H9 (cell line): ENCODE data around the gene NRP1. TPM values are rescaled to one million over a fixed set of nuclear protein-coding genes. Genes with fewer than 3 reads are reported as not detected.

Source experiments
- DNase-seq: peaks from one replicate; pipeline ENCODE4 v3.0.0-alpha.2; 2017
- H2AFZ ChIP-seq: one replicate; pipeline ENCODE4 v1.6.1; 2013; ENCODE audit warnings: mild to moderate bottlenecking, low read length, control low read depth, moderate library complexity
- H2AK5ac ChIP-seq: 2 replicates; pipeline ENCODE4 v1.6.1; 2013; ENCODE audit warnings: low read length, control low read depth, mixed read lengths; ENCODE audit not compliant: insufficient read length
- H2BK120ac ChIP-seq: one replicate; pipeline ENCODE4 v1.6.1; 2013; ENCODE audit warnings: low read depth, mild to moderate bottlenecking, low read length, control low read depth, inconsistent platforms; ENCODE audit not compliant: poor library complexity, severe bottlenecking
- H2BK12ac ChIP-seq: 2 replicates; pipeline ENCODE4 v1.6.1; 2013; ENCODE audit warnings: low read length, control low read depth, mixed read lengths, low read depth; ENCODE audit not compliant: insufficient read length
- H2BK15ac ChIP-seq: 2 replicates; pipeline ENCODE4 v1.6.1; 2013; ENCODE audit warnings: low read depth, low read length, control low read depth
- H2BK20ac ChIP-seq: one replicate; pipeline ENCODE4 v1.6.1; 2013; ENCODE audit warnings: low read depth, mild to moderate bottlenecking, low read length, control low read depth, inconsistent platforms; ENCODE audit not compliant: poor library complexity, severe bottlenecking
- H2BK5ac ChIP-seq: 2 replicates; pipeline ENCODE4 v1.6.1; 2013; ENCODE audit warnings: low read length, control low read depth, mixed read lengths; ENCODE audit not compliant: insufficient read length
- H3K14ac ChIP-seq: 2 replicates; pipeline ENCODE4 v1.6.1; 2013; ENCODE audit warnings: low read length, control low read depth; ENCODE audit not compliant: insufficient read depth
- H3K18ac ChIP-seq: 2 replicates; pipeline ENCODE4 v1.6.1; 2013; ENCODE audit warnings: low read depth, mild to moderate bottlenecking, mixed read lengths, low read length, control low read depth; ENCODE audit not compliant: insufficient read length
- H3K23ac ChIP-seq: 2 replicates; pipeline ENCODE4 v1.6.1; 2013; ENCODE audit warnings: low read length, control low read depth, mixed read lengths, low read depth; ENCODE audit not compliant: insufficient read length
- H3K23me2 ChIP-seq: 2 replicates; pipeline ENCODE4 v1.6.1; 2013; ENCODE audit warnings: low read depth, mild to moderate bottlenecking, mixed read lengths, low read length, control low read depth; ENCODE audit not compliant: insufficient read length, poor library complexity, severe bottlenecking
- H3K27ac ChIP-seq: 2 replicates; pipeline ENCODE4 v1.5.1; 2013; ENCODE audit warnings: low read length, control low read depth, mixed read lengths, low read depth; ENCODE audit not compliant: insufficient read length
- H3K27me3 ChIP-seq: 2 replicates; pipeline ENCODE4 v1.6.1; 2013; ENCODE audit warnings: low read length, control low read depth, inconsistent platforms; ENCODE audit not compliant: insufficient read depth
- H3K4ac ChIP-seq: 2 replicates; pipeline ENCODE4 v1.6.1; 2013; ENCODE audit warnings: low read depth, mild to moderate bottlenecking, control low read depth, inconsistent platforms, low read length, moderate library complexity
- H3K4me1 ChIP-seq: 2 replicates; pipeline ENCODE4 v1.6.1; 2013; ENCODE audit warnings: low read length, control low read depth, inconsistent platforms; ENCODE audit not compliant: insufficient read depth
- H3K4me2 ChIP-seq: 2 replicates; pipeline ENCODE4 v1.6.1; 2013; ENCODE audit warnings: low read length, control low read depth, mixed read lengths; ENCODE audit not compliant: insufficient read length, insufficient read depth
- H3K56ac ChIP-seq: 2 replicates; pipeline ENCODE4 v1.6.1; 2013; ENCODE audit warnings: low read depth, mild to moderate bottlenecking, mixed read lengths, low read length, control low read depth; ENCODE audit not compliant: insufficient read length
- H3K79me1 ChIP-seq: 2 replicates; pipeline ENCODE4 v1.6.1; 2013; ENCODE audit warnings: low read depth, mild to moderate bottlenecking, moderate library complexity, low read length, control low read depth, inconsistent platforms; ENCODE audit not compliant: insufficient read depth, poor library complexity, severe bottlenecking
- H3K79me2 ChIP-seq: 2 replicates; pipeline ENCODE4 v1.6.1; 2013; ENCODE audit warnings: low read length, control low read depth, inconsistent platforms; ENCODE audit not compliant: insufficient read depth
- H3K9ac ChIP-seq: 2 replicates; pipeline ENCODE4 v1.6.1; 2013; ENCODE audit warnings: low read length, control low read depth, mixed read lengths; ENCODE audit not compliant: insufficient read length; ENCODE audit errors: extremely low read depth
- H3K9me3 ChIP-seq: one replicate; pipeline ENCODE4 v1.6.1; 2013; ENCODE audit warnings: low read depth, low read length, inconsistent platforms; ENCODE audit not compliant: control insufficient read depth
- H3T11ph ChIP-seq: one replicate; pipeline ENCODE4 v1.6.1; 2013; ENCODE audit warnings: mild to moderate bottlenecking, low read length, control low read depth, inconsistent platforms
- H4K20me1 ChIP-seq: one replicate; pipeline ENCODE4 v1.6.1; 2013; ENCODE audit not compliant: control insufficient read depth, insufficient read length, insufficient read depth
- H4K5ac ChIP-seq: 2 replicates; pipeline ENCODE4 v1.6.1; 2013; ENCODE audit warnings: low read depth, mild to moderate bottlenecking, mixed read lengths, low read length, control low read depth; ENCODE audit not compliant: insufficient read length
- H4K8ac ChIP-seq: replicated peaks from 2 replicates; pipeline ENCODE4 v1.6.1; 2013; ENCODE audit warnings: low read length, control low read depth, mixed read lengths, low read depth; ENCODE audit not compliant: insufficient read length
- H4K91ac ChIP-seq: 2 replicates; pipeline ENCODE4 v1.6.1; 2013; ENCODE audit warnings: low read depth, mild to moderate bottlenecking, moderate library complexity, mixed read lengths, low read length, control low read depth; ENCODE audit not compliant: insufficient read length
- H3K27ac Mint-ChIP-seq, 3 experiments: 2 replicates in 2 of 3; 3 replicates in 1 of 3; pipeline ENCODE4 v1.8.0; 2020 to 2021; ENCODE audit warnings: mixed read lengths in 3 of 3, mild to moderate bottlenecking in 1 of 3, moderate library complexity in 1 of 3
- H3K27me3 Mint-ChIP-seq: 2 replicates; pipeline ENCODE4 v1.8.0; 2021; ENCODE audit warnings: low read depth, mild to moderate bottlenecking, moderate library complexity, mixed read lengths
- H3K36me3 Mint-ChIP-seq, 3 experiments: 2 replicates in 2 of 3; 3 replicates in 1 of 3; pipeline ENCODE4 v1.8.0; 2020 to 2021; ENCODE audit warnings: low read depth in 3 of 3, mixed read lengths in 3 of 3; ENCODE audit not compliant: insufficient read depth in 1 of 3
- H3K4me1 Mint-ChIP-seq, 2 experiments: 2 replicates each; pipeline ENCODE4 v1.8.0; 2020; ENCODE audit warnings: mixed read lengths in 2 of 2
- H3K4me3 Mint-ChIP-seq, 2 experiments: 2 replicates in 1 of 2; 3 replicates in 1 of 2; pipeline ENCODE4 v1.8.0; 2020 to 2021; ENCODE audit warnings: mild to moderate bottlenecking in 2 of 2, mixed read lengths in 2 of 2, moderate library complexity in 1 of 2
- H3K9me3 Mint-ChIP-seq, 2 experiments: 2 replicates in 1 of 2; 3 replicates in 1 of 2; pipeline ENCODE4 v1.8.0; 2020; ENCODE audit warnings: mild to moderate bottlenecking in 2 of 2, mixed read lengths in 2 of 2, moderate library complexity in 1 of 2
- CTCF ChIP-seq: fragments of 200-600 bp; sonication (generic); conservative IDR thresholded peaks from 3 replicates; pipeline ENCODE4 v1.8.0; 2021; ENCODE audit warnings: antibody characterized with exemption, mild to moderate bottlenecking
- WGBS: extraction: QIAGEN DNeasy Blood & Tissue Kit; methylation state at CpG from one replicate; pipeline ENCODE4 v1.1.7; 2013; ENCODE audit warnings: missing lambda C conversion rate, low lambda C conversion rate, mixed read lengths; ENCODE audit not compliant: insufficient read length; ENCODE audit errors: extremely low coverage; 5-methylcytosine and 5-hydroxymethylcytosine counted together
- total RNA-seq: library from RNA; stranded (reverse); gene quantifications from 2 replicates; pipeline ENCODE4 v1.2.1, GENCODE V29; 2021

Gene NRP1
- total RNA-seq, 1 experiment from 2014 or later, result 4.6 TPM

GRCh38 chr10:33352175-33352574, 17.7 kb upstream of the NRP1 start:
- no CpG with 5 or more reads among the region's 3 CpGs for WGBS
- no peak overlapping the region for H3K4me2 ChIP-seq

More at GRCh38 chr10:33352175-33352574, 17.7 kb upstream of the NRP1 start:
- H4K5ac ChIP-seq, result no peak overlapping the region
- H4K20me1 ChIP-seq, result no peaks in the 10 kb centered on the region
- no peak overlapping the region for H3K27ac ChIP-seq
- H3K4me1 ChIP-seq, result no peaks in the 10 kb centered on the region
- H2AFZ ChIP-seq, result no peak overlapping the region
- H2BK120ac ChIP-seq, result no peak overlapping the region
- H2BK12ac ChIP-seq, result no peak overlapping the region
- Mint-ChIP-seq H3K36me3 (no peaks in the 10 kb centered on the region), H3K27ac (no peak overlapping the region), H3K27me3 (no peaks in the 10 kb centered on the region), H3K4me1 (no peaks in the 10 kb centered on the region), H3K4me3 (no peak overlapping the region), H3K9me3 (no peaks in the 10 kb centered on the region)
- no peaks in the 10 kb centered on the region for H3K23me2 ChIP-seq
- no peak overlapping the region for H3K18ac ChIP-seq
- no peak overlapping the region for H4K8ac ChIP-seq
- no peak overlapping the region for H3K14ac ChIP-seq
- no peak for TF ChIP-seq CTCF
- no peak overlapping the region for H2BK20ac ChIP-seq
- H3K27me3 ChIP-seq, result no peaks in the 10 kb centered on the region
- H3T11ph ChIP-seq, result no peak overlapping the region
- no peak overlapping the region for H3K4ac ChIP-seq
- no peak overlapping the region for H2BK15ac ChIP-seq
- H2AK5ac ChIP-seq, result no peak overlapping the region
- H2BK5ac ChIP-seq, result no peak overlapping the region
- H3K9ac ChIP-seq, result no peak overlapping the region
- no peak overlapping the region for H3K23ac ChIP-seq
- H4K91ac ChIP-seq, result no peak overlapping the region
- H3K79me2 ChIP-seq, result no peaks in the 10 kb centered on the region
- H3K79me1 ChIP-seq, result no peaks in the 10 kb centered on the region
- no peak overlapping the region for H3K56ac ChIP-seq
- no peak for DNase-seq
- H3K9me3 ChIP-seq, result no peaks in the 10 kb centered on the region
